H1 (cell line): ENCODE data around the gene RPS19.

ENCODE experiments used
- BACH1 ChIP-seq: IDR thresholded peaks from 2 replicates; pipeline ENCODE4 v1.6.1; 2012; ENCODE audit warnings: low read length, improper control_type of control experiment
- POLR2A ChIP-seq, 2 experiments: IDR thresholded peaks; 1 replicate in 1 of 2; 2 replicates in 1 of 2; pipeline ENCODE4 v1.6.1; 2011; ENCODE audit warnings: low read depth in 2 of 2, low read length in 2 of 2, mild to moderate bottlenecking in 2 of 2; ENCODE audit errors: control extremely low read depth in 1 of 2
- SUZ12 ChIP-seq: fragments of 200-600 bp; sonication (generic); IDR thresholded peaks from 2 replicates; pipeline ENCODE4 v1.6.1; 2012; ENCODE audit warnings: mild to moderate bottlenecking, inconsistent platforms, low read length, moderate library complexity, mixed read lengths

- TF ChIP-seq SUZ12: no peak
- TF ChIP-seq POLR2A (IDR thresholded peaks at IDR 0.05; ENCODE audit: control extremely low read depth in 1 of 2, low read depth in 2 of 2, low read length in 2 of 2): no peak
- TF ChIP-seq BACH1: no peak
These were observed 23.4 kb downstream of the RPS19 start for GRCh38 chr19:41883463-41883820.
